GM19452 (cell line): ENCODE data around the gene ZFP1.
"Not testable (repeated sequence)": the region's sequence is repeated elsewhere in the genome, so short reads cannot be mapped to it uniquely, and the experiment has no call there.

Source experiments
- ATAC-seq: cut with Tn5 transposase; IDR thresholded peaks from one replicate; pipeline ENCODE4 v1.9.1; 2021; ENCODE audit not compliant: unreplicated experiment

ZFP1 gene

DNA sequence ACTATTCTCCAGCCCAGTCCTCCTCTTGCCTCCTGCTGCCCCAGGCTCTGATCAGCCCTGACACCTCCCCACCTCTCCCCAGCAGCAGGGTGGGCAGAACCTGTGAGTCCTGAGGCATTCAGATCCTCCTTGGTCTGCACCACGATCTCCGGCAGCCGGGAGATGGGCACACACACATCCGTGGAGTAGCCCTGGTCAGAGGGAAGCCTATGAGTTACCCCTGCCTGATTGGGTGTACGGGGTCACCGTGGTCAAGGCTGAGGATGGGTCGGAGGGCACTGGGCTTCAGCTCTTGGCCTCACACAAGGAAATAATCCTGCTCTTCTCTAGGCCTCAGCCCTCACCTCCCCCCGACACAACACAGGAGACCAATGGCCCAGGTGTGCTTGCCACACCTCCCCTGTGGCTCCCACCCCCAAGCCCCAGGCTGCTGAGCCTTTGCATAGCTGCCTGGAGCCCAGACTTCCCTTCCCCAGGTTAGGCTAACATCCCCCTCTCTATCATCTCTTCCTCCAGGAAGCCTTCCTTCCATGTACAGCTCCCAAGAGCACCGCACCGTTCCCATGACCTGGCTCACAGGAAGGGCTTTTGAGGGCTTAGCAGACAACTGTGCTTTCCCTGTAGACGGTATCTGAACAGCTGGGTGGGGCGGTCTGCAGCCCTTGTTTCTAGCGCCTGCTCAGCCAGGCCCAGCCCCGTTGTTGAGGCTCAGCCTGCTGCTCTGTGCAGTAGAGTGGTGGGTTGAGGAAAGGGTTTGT, 35.4 kb upstream of the ZFP1 start:
- ATAC-seq, result no peak

- ATAC-seq, result no peak
Measured at GRCh38 chr16:75113541-75114121, 34.7 kb upstream of the ZFP1 start.

GRCh38 chr16:75114179-75114945, 34.0 kb upstream of the ZFP1 start:
- ATAC-seq, result no peak

DNA sequence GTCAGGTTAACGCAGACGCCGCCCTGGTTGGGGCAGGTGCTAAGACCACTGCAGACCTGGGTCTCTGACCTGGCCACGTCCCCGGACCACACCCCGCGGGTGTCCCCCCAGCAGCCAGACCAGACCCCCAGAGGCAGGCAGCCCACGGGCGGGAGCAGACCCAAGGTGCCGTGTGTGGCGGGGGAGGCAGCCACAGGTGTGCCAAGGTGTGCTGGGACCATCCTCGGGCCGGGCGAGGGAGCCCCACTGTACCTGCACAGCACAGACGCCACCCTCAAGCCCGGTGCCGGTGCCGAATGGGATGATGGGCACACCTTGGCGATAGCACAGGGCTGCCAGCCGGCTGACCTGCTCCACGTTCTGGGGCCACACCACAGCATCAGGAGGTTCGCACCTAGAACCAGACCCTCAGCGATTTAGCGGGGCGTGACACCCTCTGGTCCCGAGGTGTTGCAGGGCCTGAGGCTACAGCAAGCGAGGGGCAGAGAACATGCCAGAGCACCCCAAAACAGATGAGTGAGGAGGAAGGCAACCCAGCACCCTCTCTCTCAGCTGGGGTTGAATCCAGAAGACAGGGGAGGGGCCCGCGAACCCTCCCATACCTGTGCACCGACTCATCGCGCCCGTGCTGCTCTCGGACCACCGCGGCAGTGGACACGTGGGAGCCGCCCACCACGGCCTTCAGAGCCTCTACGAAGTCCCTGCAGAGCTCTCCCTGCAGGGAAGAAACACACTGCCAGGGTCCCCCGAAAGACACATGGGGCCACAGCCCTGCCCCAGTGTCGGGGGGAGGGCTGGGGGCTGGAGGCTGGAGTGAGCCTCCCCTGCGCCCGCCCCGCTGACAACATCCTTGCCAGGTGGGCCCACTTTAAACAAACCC, 33.1 kb upstream of the ZFP1 start:
- ATAC-seq, result no peak

- no peak for ATAC-seq
Measured at GRCh38 chr16:75116081-75116910, 32.0 kb upstream of the ZFP1 start, which contains the start of gene LDHD. LDHD (minus strand) TSS chr16:75116780; CDS start chr16:75116720, 60 bp downstream.

DNA sequence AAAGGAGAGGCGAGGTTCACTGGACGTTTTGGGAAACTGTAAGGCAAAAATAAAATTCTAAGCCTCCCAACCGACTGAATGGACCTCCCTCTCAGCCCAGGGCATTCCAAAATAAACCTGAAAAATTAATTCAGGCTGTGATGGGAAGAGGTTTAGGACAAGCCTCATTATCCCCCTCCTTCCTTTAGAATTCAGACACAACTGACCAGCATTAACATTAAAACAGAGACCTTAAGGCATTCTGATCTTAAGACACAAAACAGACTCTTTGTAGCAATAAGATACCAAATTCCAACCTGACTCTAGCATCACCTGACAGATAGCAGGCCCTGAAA, 31.4 kb upstream of the ZFP1 start:
- ATAC-seq, result no peak

- ATAC-seq, result no peak
Measured at GRCh38 chr16:75118943-75119539, 29.3 kb upstream of the ZFP1 start.

DNA sequence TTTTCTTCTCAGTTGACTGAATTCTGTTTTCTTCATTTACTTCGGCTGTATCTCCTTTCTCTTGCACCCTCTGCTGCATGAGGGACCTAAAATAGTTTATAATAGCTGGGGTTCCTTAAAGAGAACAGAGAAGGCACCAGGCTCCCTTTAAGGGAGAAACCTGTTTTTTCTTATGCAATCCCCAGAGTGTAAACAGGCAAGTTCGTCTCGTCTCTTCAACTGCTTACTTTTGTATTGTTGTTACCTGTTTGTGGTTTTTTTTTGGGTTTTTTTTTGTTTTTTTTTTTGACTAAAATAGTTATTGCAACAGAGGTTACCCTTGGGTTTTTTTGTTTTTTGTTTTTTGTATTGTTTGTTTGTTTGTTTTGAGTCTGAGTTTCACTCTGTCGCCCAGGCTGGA, 28.1 kb upstream of the ZFP1 start:
- ATAC-seq, result no peak

DNA sequence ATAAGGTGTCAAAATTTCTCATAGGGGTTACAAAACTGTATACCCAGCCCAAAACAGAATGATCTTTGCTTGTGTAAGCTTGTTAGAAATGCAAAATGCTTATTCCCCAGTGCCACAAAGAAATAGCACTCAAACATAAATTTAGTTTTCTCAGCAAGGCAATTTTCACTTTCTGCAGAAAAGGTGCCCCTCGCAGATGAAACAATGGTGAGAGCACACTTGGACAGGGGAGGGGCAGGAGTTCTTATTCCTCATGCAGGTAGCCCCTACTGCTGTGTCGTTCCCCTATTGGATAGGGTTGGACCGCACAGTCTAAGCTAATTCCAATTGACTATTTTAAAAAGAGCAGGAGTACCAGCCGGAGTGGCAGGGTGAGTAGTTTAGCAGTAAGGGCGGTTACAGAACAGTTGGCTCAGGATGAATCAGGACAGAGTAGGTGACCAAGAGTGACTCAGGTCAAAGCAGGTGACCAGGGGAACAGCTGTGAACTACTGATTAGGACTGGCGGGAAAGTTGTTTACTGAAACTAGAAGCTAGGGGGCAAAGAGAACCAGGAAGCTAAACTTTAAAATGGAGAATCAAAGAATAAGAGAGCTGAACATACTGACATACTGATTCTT, 26.3 kb upstream of the ZFP1 start:
- ATAC-seq, result no peak

GRCh38 chr16:75122609-75123008, 25.7 kb upstream of the ZFP1 start:
- no peak for ATAC-seq

DNA sequence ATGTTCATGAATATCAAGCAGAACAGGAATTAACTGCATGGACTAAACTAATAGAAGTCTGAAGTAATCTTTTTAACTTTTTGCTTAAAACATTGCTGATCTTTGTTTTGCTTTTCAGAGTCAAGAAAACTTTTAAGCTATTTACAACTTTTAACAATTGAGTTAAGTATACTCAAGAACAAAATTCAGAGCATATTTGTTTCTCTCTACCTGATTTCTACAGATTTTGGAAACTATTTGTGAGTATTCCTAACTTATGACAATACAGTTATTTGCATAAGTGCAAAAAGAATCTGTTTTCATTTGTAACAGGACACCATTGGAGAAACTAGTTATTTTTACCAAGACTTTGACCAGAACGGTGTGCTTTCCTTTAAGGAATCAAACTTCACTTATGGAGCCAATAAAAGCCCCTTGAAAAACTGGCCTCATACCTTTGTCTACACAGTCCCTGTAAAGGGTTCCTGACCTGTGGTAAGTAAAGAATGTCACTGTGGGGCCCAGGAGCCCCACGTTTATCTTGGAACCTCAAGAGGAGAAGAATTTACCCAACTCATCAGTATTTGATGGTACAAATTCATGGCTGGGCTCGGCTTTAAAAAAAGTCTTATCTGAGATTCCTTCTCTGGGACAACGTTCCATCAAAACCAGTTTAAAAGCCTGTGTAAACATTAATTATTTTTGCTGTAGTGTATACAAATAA, 20.5 kb upstream of the ZFP1 start:
- no peak for ATAC-seq

DNA sequence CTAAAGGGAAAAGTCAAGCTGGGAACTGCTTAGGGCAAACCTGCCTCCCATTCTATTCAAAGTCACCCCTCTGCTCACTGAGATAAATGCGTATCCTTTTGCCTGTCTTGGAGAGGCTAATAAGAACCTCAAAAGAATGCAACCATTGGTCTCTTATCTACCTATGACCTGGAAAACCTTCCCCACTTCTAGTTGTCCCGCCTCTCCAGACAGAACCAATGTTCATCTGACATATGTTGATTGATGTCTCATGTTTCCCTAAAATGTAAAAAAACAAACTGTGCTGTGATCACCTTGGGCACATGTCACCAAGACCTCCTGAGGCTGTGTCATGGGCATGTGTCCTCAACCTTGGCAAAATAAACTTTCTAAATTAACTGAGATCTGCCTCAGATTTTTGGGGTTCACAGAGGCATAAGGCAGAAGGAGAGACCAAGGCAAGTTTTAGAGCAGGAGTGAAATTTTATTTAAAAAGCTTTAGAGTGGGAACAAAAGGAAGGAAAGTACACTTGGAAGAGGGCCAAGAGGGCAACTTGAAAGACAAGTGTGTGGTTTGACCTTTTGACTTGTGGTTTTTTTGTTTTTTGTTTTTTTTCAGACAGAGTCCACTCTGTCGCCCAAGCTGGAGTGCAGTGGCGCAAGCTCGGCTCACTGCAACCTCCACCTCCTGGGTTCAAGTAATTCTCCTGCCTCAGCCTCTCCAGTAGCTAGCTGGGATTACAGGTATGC, 18.7 kb upstream of the ZFP1 start:
- not testable (repeated sequence) for ATAC-seq

GRCh38 chr16:75130150-75130771, 18.1 kb upstream of the ZFP1 start:
- ATAC-seq, result no peak

- ATAC-seq, result no peak
Measured at GRCh38 chr16:75131081-75131480, 17.2 kb upstream of the ZFP1 start.

DNA sequence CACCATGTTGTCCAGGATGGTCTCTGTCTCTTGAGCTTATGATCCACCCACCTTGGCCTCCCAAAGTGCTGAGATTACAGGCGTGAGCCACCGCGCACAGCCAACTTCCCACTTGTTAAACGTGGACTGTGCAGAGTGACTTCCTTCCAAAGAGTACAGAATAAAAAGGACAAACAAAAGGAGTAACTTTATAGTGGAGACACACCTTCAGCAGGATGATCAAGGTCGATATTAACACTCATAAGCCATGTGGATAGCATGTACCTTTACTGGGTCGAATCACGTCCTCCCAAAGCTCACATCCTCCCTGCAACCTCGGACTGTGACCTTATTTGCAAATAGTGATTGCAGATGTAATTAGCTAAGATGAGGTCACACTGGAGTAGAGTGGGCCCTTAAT, 10.1 kb upstream of the ZFP1 start:
- no peak for ATAC-seq

GRCh38 chr16:75138636-75139035, 9.7 kb upstream of the ZFP1 start:
- no peak for ATAC-seq

DNA sequence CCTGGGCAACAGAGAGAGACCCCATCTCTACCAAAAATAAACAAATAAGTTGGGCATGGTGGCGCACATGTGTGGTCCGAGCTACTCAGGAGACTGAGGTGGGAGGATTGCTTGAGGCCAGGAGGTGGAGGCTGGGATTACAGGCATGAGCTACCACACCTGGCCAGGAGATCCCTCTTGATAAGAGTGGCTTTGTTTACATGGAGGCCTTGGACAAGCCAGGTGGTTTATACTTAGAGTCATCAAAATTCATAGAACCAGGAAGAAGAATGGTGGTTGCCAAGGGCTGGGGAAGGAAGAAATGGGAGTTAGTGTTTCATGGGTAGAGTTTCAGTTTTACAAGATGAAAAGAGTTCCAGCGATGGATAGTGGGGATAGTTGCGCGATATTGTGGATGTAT, 8.8 kb upstream of the ZFP1 start:
- ATAC-seq, result no peak

DNA sequence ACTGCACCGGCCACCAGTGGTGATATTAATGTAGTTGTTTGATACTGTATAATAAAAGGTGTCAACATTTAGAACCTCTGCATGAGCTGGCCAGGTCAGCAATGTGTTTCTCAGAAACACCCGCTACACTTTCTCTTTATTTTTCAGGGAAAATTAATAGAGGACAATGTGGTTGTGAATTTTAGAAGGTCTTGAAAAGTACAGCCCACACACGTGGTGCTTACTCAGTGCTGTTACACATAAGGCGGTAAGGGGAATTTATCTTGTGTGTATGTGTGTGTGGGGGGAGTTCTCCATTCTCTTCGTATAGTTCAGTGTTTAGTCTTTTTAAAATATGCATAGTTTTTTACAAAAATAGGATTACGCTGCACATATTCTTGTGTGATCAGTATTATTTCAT, 4.4 kb upstream of the ZFP1 start:
- no peak for ATAC-seq
